Measurements from ENCODE around the gene THOC6. TPM values are rescaled to one million over a fixed set of nuclear protein-coding genes. Genes with fewer than 3 reads are reported as not detected.

Gene THOC6
- total RNA-seq, 2 experiments from 2014 or later, result 33.6 to 36.0 TPM

DNA sequence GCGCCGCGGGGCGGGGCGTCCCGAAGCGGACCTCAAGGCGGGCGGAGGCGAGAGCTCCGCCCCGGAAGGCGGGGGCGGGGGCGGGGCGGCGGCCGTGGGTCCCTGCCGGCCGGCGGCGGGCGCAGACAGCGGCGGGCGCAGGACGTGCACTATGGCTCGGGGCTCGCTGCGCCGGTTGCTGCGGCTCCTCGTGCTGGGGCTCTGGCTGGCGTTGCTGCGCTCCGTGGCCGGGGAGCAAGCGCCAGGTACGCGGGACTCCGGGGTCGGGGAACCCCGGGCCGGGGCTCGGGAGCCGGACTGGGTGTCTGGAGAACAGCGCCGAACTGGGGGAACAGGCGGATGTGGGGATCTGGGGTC, 3.6 kb upstream of the THOC6 start, which contains the start of gene TNFRSF12A:
Gene TNFRSF12A, plus strand, starts transcription at position 122 of the 357 bp plus-strand sequence. Its CDS starts 30 bp downstream, at position 152.
- CTCF ChIA-PET (ENCODE audit: unreplicated experiment), result interaction anchor here (0.6 kb wide), 1 partner anchor 106 kb away, joined by 3 read pairs; no protein-coding TSS in a partner anchor
- TF ChIP-seq, protein P1, sequence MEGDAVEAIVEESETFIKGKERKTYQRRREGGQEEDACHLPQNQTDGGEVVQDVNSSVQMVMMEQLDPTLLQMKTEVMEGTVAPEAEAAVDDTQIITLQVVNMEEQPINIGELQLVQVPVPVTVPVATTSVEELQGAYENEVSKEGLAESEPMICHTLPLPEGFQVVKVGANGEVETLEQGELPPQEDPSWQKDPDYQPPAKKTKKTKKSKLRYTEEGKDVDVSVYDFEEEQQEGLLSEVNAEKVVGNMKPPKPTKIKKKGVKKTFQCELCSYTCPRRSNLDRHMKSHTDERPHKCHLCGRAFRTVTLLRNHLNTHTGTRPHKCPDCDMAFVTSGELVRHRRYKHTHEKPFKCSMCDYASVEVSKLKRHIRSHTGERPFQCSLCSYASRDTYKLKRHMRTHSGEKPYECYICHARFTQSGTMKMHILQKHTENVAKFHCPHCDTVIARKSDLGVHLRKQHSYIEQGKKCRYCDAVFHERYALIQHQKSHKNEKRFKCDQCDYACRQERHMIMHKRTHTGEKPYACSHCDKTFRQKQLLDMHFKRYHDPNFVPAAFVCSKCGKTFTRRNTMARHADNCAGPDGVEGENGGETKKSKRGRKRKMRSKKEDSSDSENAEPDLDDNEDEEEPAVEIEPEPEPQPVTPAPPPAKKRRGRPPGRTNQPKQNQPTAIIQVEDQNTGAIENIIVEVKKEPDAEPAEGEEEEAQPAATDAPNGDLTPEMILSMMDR (conservative IDR thresholded peaks at IDR 0.05; ENCODE audit: low read length), result peak; percentile 34; the same call in 1 of the 2 replicates
- no peak for TF ChIP-seq EZH2phosphoT487 (IDR thresholded peaks at IDR 0.05; ENCODE audit: borderline replicate concordance, low read depth, low read length)
- Histone ChIP-seq H3K79me2 (ENCODE audit: insufficient read depth, low read depth, low read length) (no peaks in the 10 kb centered on the region), H3K36me3 (ENCODE audit: insufficient read depth, low read length) (no peaks in the 10 kb centered on the region), H3K9me2 (ENCODE audit: insufficient read depth, low read length) (no peaks in the 10 kb centered on the region), H2AFZ (ENCODE audit: low read length) (peak within 1 kb of the TSS; percentile 69; the same call in 1 of the 2 replicates), H3K9me3 (ENCODE audit: low read length) (no peaks in the 10 kb centered on the region), H4K20me1 (ENCODE audit: insufficient read depth, low read length) (no peaks in the 10 kb centered on the region), H3K4me1 (ENCODE audit: insufficient read depth, low read length, poor library complexity, severe bottlenecking) (peaks cover 39% of the 10 kb centered on the region), H3K4me3 (ENCODE audit: low read depth, low read length, poor library complexity, severe bottlenecking) (peak within 1 kb of the TSS; percentile 68), H3K27ac (ENCODE audit: low read depth, low read length, poor library complexity, severe bottlenecking) (no peak within 1 kb of the TSS), H3K4me2 (ENCODE audit: low read length) (peak within 1 kb of the TSS; percentile 86)
- POLR2A ChIA-PET, result interaction anchor here (1.0 to 1.7 kb wide), 2 partner anchors 10 to 13 kb away, joined by 3 to 7 read pairs; no protein-coding TSS in a partner anchor
- intact Hi-C loops (cut with micrococcal nuclease; ENCODE audit: unreplicated experiment), result loop anchor here (2.0 kb wide), 1 partner anchor 17 kb away; no protein-coding TSS in a partner anchor
- peak; percentile 84 for DNase-seq (ENCODE audit: low spot score)
- no TSS peak for BruUV-seq (replicated peaks)

DNA sequence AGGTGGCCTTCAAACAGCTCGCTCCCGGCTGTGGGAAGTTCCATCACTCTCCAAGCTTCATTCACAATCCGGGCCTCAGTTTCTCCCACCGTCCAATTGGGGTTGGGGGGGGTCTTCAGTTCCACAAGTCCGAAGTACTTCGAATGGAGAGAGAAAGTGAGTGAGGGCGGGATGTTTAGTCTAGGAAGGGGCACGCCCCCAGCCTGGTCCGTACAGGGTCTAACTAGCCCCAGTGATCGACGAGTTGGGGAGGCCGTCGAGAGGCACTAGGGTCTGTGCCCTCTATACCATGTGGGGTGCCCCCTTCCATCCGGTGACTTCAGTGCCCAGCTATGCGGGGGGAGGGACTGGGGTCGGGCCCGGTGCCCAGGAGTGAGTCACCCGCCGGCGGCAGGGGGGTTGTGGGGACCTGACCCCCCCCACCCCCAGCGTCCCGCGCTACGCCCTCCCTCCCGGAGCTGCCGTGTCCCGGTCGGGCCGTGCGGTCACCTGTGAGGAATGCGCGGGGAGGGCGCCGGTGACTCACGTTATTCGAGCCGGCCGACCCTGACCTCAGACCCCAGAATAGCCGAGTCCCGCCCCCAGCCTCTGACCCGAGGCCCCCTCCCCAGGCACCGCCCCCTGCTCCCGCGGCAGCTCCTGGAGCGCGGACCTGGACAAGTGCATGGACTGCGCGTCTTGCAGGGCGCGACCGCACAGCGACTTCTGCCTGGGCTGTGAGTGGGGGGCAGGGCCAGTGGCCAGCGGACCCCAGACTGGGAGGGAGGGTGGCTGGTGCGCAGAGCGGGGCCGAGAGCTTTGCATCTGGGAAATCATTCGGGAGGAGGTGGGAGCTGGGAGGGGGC, 3.0 kb upstream of the THOC6 start:
- intact Hi-C loops (cut with micrococcal nuclease; ENCODE audit: unreplicated experiment), result loop anchor here (2.0 kb wide), 1 partner anchor 18 kb away; no protein-coding TSS in a partner anchor
- Histone ChIP-seq H3K9me2 (ENCODE audit: insufficient read depth, low read length) (no peaks in the 10 kb centered on the region), H3K9me3 (ENCODE audit: low read length) (no peaks in the 10 kb centered on the region), H3K27ac (ENCODE audit: low read depth, low read length, poor library complexity, severe bottlenecking) (no peak overlapping the region), H3K79me2 (ENCODE audit: insufficient read depth, low read depth, low read length) (no peaks in the 10 kb centered on the region), H3K36me3 (ENCODE audit: insufficient read depth, low read length) (no peaks in the 10 kb centered on the region), H3K4me3 (ENCODE audit: low read depth, low read length, poor library complexity, severe bottlenecking) (peak overlapping the region; percentile 68), H3K4me1 (ENCODE audit: insufficient read depth, low read length, poor library complexity, severe bottlenecking) (peaks cover 39% of the 10 kb centered on the region), H3K4me2 (ENCODE audit: low read length) (peak overlapping the region; percentile 86), H2AFZ (ENCODE audit: low read length) (peak overlapping the region; percentile 30; the same call in 1 of the 2 replicates), H4K20me1 (ENCODE audit: insufficient read depth, low read length) (no peaks in the 10 kb centered on the region)
- CTCF ChIA-PET (ENCODE audit: unreplicated experiment), result interaction anchor here (0.6 kb wide), 2 partner anchors 105 to 633 kb away, joined by 3 read pairs; no protein-coding TSS in a partner anchor
- no TSS peak for BruUV-seq (replicated peaks)
- peak; percentile 44 for DNase-seq (ENCODE audit: low spot score)
- POLR2A ChIA-PET, result interaction anchor here (0.7 to 1.7 kb wide), 3 partner anchors 10 to 101 kb away, joined by 3 to 7 read pairs (median 3); no protein-coding TSS in a partner anchor
- no peak for TF ChIP-seq EZH2phosphoT487 (IDR thresholded peaks at IDR 0.05; ENCODE audit: borderline replicate concordance, low read depth, low read length)
- TF ChIP-seq, protein P1 (conservative IDR thresholded peaks at IDR 0.05; ENCODE audit: low read length), result no peak; the same call in 1 of the 2 replicates

Data from OCI-LY7 (cell line).